Measurements from ENCODE around the gene OPN5. TPM values are rescaled to one million over a fixed set of nuclear protein-coding genes. Genes with fewer than 3 reads are reported as not detected.
"Not testable (repeated sequence)": the region's sequence is repeated elsewhere in the genome, so short reads cannot be mapped to it uniquely, and the experiment has no call there.

OPN5 gene, protein sequence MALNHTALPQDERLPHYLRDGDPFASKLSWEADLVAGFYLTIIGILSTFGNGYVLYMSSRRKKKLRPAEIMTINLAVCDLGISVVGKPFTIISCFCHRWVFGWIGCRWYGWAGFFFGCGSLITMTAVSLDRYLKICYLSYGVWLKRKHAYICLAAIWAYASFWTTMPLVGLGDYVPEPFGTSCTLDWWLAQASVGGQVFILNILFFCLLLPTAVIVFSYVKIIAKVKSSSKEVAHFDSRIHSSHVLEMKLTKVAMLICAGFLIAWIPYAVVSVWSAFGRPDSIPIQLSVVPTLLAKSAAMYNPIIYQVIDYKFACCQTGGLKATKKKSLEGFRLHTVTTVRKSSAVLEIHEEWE
- not detected in 2 replicates for total RNA-seq
- 0.34 TPM for polyA plus RNA-seq (2012)

DNA sequence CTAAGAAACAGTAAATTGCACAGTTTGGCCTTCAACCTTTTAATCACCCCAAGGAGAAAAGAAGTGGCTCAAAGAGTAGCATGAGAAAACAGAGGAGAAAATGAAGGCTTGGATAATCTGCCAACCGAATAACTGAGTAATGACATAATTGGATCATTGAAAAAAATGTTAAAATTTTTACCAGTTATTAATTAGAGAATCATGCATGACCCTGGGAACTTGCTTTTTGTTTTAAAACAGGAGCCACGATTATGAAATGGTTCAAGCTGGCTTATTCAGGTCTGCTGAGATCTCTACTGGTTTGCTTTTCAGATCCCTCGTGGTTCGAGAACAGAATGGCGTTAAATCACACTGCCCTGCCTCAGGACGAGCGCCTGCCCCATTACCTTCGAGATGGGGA is at the start of gene OPN5:
TSS of gene OPN5 (plus strand) at position 301 of the 400 bp plus-strand sequence. CDS start at position 336, 35 bp downstream.
- no peak for DNase-seq (ENCODE audit: low read depth)

DNA sequence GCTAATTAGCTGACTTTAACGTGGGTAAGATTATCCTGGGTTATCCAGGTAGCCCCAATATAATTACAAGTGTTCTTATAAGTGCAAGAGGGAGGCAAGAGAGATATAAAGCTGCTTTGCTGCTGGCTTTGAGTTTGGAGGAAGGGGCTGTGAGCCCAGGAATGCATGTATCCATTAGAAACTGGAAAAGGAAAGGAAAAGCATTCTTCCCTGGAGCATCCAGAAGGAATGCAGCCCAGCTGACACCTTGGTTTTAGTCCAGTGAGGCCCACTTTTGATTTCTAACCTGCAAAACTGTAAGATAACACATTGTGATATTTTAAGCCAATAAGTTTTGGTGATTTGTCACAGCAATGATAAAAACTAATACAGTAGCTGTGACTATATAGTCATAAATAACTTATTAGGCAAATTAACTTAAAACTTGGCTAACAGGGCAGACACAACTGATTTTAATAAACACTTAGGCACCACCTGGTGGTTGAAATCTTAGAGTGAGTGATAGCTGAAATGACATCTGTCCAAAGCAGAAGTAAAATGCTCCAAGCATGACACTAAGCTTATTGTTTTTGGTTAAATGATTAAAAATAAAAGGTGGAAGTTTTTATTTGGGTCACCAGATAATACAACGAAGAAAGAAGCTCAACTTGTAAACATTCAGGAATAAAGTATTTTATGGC is 47.8 kb upstream of the OPN5 start:
- DNase-seq (ENCODE audit: low read depth): peak; percentile 43

DNA sequence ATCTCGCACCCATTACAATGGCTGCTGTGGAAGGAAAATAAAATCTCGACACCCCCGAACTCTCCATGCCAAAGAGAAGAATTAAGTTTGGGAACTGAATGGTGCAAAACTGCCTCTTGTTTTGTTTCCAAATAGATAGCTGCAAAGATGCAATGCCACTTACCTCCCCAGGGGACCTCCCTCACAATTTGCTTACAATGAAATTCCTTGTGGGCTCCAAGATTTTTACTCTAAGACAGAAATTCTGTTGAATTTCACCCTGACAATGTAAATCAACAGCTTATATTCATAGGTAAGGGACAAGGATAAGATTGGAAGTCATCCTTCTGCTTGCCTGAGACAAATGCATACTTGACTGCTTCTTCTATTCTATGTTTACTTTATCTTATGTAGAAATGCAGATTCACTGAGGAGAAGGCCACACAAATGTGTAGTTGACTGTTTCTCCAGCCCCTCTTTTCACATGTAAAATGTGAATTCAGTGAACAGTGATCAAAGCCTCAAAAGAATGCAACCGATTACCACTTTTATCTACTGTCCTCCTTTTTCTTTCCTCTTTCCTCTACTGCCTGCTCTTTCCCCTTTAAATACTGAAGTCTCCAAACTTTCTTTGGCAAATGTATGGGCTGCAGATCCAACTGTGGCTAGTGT is 46.9 kb upstream of the OPN5 start:
- DNase-seq (ENCODE audit: low read depth): no peak

DNA sequence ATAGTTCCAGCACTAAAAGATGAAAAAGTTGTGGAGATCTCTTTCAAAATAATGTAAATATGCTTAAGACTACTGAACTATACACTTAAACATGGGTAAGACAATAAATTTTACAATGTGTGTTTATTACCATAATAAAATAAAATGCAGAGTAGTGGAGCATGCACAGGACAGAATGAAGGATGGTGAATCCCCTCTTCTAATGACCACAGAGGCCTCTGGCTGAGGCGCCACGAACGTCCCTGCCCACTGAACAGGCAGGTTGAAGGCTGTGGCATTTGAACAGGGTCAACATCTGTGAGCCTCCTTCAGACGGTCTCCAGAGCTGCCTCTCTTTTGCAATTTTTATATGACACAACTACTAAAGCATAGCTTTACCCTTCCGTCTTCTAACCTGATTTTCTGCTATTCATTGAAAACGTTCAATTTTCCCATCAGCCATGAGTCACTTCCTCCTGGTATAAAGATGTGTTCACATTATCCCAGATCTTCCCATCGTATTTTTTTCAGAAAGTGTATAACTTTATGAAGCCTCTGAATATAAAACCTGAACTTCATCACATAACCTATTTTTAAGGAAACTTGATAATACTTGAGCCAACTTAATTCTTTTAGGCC is 45.6 kb upstream of the OPN5 start:
- DNase-seq (ENCODE audit: low read depth): no peak

DNA sequence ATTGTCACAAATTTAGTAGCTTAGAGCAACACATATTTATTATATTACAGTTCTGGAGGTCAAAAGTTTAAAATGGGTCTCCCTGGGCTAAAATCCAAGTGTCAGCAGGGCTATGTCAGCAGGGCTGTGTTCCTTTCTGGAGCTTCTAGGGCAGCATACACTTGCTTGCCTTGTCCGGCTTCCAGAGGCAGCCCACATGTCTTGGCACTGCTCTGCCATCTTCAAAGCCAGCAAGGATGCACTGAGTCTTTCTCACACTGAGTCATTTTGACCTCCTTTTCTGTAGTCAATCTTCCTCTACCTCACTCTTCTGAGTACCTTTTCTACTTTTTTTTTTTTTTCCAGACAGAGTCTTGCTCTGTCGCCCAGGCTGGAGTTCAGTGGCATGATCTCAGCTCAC is 44.4 kb upstream of the OPN5 start:
- no peak for DNase-seq (ENCODE audit: low read depth)

DNA sequence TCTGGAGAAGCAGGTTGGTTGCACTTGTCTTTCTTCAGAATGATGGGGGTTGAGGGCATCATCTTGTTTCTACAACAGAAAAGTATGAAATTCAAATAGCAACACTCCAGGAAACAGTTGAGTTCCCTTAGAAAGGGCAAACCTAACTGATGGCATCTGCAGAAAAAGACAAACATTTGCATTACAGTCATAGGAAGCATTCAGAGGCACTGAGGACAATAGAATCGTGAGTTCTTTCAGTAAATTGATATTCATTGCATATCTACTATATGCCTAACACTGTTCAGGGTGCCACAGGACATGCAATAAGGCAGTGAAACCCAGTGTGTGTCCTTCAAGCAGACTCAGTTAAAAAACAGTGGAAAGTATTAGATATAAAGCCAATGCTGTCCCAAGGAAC is 41.1 kb upstream of the OPN5 start:
- DNase-seq (ENCODE audit: low read depth): no peak

DNA sequence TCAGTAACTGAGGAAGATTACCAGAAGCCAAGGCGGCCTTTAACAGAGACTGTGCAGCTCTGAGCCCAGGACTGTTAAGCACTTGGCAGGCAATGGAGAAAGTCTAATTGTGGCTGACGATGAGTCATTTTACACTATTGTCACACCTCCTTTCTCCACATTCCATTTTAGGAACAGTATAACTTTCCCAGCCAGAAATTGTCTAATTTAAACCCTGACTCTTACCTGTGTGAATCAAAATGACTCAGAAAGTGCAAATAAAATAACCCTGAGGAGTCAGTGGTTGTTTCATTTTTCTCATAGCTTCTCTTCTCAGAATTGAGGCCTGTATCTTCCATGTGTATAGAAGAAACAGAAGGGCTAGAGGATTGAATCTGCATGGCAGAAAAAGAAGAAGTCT is 40.0 kb upstream of the OPN5 start:
- DNase-seq (ENCODE audit: low read depth): peak; percentile 56

DNA sequence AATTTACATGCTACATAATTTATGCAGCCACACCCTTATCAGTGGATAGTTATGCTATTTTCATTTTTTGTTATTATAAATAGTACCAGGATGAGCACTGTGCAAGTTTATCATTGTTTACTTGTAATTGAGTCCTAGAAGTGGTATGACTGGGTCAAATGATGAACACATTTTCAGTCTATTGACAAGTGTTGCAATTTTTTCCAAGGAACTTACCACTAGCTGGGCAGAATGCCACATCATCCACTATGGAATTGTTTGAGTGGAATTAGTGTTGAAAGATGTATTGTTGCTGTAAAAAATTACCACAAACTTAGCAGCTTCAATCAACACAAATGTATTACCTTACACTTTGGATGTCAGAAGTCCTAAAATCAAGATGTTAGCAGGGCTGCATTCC is 38.1 kb upstream of the OPN5 start:
- DNase-seq (ENCODE audit: low read depth): peak; percentile 21

DNA sequence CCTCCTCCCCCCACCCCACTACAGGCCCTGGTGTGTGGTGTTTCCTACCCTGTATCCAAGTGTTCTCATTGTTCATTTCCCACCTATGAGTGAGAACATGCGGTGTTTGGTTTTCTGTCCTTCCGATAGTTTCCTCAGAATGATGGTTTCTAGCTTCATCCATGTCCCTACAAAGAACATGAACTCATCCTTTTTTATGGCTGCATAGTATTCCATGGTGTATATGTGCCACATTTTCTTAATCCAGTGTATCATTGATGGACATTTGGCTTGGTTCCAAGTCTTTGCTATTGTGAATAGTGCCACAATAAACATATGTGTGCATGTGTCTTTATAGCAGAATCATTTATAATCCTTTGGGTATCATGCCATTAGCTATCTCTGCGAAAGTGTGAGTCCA is 36.6 kb upstream of the OPN5 start:
- not testable (repeated sequence) for DNase-seq (ENCODE audit: low read depth)

DNA sequence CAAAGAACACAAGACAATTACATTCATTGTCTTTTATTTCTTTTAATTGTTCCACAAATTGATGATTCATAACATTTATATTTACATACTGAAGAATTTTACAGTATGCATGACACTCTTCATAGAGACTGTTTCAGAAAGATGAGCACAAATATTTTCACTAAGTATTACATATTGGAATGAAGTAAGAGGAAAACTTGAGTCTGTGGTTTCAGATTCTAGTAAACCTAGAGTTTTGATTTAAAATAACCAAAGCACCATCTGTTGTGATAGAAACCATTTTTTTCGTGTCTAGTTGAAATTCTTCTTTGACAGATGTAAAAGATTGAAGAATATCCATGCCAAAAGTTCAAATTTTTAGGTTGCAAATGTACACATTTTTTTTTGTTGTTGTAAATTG is 32.1 kb upstream of the OPN5 start:
- DNase-seq (ENCODE audit: low read depth): peak; percentile 13

DNA sequence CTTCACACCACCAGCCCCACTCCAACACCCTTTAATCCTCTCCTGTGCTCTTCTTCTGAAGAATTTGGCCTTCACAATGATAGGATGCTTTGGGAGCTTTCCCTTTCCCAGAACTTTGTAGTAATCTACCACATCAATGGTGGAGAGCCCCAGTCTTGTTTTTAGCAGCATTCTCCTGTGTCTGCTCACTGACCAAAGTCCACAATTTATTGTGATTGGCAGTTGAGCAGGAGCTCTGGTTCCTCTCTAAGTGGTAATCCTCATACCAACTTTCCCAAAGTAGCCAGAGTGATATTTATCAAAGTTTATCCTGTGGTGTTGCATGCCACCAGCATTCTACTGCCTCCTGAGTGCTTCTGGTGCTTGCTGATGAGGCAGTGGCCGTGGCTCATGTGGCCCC is 29.0 kb upstream of the OPN5 start:
- peak; percentile 23 for DNase-seq (ENCODE audit: low read depth)

DNA sequence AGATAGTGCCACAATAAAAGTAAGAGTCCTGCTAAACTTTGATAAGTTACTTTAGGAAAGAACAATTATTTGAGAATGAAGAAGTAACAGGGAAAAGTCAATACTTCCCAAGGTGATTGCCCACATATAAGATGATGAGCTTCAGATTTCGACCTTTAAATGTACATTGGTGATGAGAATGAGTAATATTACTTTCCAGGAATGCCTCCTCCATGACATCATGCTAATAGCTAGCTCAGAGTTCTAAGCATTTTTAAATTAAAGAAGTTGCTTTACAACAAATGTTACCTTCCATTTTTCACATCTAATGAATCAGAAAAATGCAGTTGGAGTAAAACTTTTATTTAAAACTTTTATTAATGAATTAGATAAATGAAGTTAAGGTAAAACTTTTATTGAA is 22.5 kb upstream of the OPN5 start:
- no peak for DNase-seq (ENCODE audit: low read depth)

DNA sequence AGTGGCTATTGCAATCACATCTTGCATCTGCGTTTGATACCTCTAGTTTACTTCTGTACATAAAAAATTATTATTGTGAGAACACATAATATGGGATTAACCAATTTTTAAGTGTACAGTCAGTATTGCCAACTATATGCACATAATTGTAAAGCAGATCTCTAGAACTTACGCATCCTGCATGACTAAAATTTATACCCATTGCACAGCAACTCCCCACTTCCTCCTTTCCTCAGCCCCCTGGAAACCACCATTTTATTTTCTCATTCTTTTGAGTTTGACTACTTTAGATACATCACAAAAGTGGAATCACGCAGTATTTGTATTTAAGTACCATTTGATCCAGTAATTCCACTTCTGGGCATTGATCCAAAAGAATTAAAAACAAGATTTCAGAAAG is 19.3 kb upstream of the OPN5 start:
- DNase-seq (ENCODE audit: low read depth): no peak

DNA sequence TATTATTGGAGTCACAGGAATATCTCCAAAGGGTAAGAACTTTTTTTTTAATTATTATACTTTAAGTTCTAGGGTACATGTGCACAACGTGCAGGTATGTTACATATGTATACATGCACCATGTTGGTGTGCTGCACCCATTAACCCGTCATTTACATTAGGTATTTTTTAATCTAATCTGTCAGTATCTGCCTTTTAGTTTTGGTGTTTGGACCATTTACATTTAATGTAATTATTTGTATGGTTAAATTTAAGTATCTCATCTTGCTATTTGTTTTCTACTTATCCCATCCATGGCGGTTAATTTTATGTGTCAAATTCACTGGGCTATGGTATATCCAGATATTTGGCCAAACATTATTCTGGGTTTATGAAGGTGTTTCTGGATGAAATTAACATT is 15.4 kb upstream of the OPN5 start:
- no peak for DNase-seq (ENCODE audit: low read depth)

DNA sequence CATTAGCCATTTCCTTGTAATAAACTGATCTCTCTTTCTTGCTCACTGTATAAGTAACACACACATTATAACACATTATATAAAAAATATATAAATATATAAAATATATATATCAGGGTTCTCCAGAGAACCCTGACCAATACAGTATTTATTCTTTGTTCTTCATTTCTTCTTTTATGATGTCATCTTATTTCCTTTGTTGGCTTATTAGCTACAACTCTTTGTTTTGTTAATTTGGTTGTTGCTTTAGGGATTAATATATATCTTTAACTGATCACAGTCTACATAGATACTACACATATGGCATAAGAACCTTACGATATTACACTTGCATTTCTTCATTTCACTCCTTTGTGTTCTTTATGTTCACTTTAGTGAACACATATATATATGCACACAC is 14.7 kb upstream of the OPN5 start:
- DNase-seq (ENCODE audit: low read depth): no peak

DNA sequence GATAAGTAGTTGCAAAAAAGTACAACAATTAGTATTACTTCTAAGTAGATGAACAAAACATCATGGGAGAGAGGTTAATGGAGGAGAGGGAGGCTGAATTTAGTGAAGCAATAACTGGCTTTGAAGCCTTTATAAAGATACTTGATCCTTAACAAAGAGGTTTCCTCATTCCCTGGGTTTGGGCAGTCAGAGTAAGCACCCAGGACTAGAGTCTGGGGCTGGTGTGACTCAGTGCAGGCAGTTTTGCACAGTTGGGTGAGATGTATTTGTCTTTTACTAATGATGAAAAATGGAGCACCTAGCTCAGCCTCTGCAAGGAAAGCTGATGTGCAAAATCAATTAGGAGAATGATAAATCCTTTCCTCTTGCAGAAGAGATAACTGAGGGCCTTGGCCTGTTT is 11.8 kb upstream of the OPN5 start:
- no peak for DNase-seq (ENCODE audit: low read depth)

DNA sequence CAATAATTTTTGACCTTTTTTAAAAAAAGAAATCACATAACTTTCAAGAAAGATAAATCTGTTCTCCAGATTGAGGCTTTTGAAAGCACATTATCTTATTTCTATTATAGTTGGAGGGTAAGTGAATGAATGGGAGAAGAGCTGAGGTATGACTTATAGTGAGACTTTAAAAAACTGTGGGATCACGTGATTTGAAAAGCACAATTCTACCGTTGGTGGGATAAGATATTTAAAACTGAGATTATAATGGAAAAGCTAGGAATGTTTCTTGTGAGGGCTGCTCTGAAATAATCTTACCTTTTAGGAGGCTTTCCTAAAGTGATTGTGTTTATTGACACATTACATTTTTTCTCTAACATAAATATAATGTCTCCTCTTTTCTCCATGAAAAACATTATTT is 9.5 kb upstream of the OPN5 start:
- DNase-seq (ENCODE audit: low read depth): no peak

DNA sequence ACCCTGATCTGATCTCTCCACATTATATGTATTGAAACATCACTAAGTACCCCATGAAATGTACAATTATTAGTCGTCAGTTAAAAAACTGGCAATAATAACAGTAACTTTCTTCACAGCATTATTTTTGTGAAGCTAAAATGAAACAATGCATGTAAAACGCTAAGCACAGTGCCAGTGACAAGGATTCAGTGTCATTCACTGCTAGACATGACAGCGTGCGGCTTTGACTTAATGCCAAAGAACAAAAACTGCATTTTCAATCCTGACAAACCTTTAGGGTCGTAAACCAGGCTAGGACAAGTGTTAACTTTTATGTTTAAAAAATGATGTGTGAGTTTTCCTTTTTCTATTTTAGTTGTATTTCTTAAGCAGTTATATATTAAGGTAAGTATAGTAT is 8.8 kb upstream of the OPN5 start:
- no peak for DNase-seq (ENCODE audit: low read depth)

DNA sequence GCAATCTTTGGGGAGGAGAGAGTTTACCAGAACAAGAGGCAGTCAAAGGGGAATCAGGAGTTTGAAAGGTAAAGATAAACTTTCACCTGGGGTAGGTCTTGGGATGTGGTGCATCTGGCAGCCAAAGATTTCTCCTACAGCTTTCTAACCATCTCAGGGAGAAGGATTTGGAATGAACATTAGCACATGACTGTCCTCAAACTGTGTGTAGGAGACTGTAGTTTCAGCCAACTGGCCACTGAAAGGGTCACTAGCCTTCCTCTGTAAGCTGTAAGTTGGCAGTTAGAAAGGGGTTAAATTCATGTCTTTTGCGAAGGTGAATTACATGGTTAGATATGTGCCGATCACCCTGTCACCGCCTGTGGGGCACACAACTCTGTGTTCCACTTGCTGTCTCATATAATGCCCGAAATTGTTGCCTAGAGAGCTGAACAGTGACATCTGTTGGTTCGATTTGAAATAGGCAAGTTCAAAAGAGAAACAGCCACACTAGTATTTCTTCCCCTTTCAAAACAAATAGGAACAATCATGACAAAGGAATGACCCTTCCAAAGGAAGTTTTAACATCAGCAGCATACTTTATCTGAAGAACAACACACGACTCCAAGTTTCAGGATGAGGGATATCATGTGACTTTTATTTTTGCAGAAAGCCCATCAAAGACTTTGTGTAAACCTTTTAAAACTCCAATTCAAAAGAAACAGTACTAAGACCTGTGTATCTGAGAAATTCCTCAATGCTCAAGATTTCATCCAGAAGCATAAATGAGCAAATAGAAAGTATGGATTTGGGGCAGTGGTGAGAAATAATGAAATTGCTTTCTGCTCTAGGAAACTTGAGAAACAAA is 1.1 kb upstream of the OPN5 start:
- peak; percentile 72 for DNase-seq (ENCODE audit: low read depth)

DNA sequence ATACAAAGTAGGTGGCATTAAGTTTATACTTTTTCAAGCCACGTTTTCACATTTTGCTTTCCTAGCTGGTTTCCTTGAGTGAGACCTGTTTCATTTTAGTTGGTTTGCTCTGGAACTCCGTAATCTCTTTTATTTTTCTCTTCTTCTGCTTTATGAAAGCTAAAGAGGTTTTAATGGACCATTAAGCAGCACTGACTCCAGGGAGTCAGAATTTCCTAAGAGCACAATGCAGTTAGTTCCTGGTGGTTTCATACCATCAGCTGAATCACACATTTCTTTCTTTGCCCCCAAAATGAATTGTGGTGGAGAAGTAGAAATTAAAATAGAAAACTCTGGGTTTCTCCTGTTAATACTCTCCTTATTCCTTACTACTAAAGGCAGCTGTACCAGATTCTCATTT is 3.4 kb downstream of the OPN5 start:
- no peak for DNase-seq (ENCODE audit: low read depth)

Measured in myocyte (in vitro differentiated cells).